Putamen (tissue), 1 donor: ENCODE measurements around the gene TMEM47.
A peak's percentile ranks its signal among the peaks of the same experiment; 100 is the strongest.

Experiments used
- DNase-seq: peaks from one replicate; pipeline ENCODE4 v3.0.0-alpha.2; 2016; ENCODE audit warnings: low spot score

TMEM47 gene

DNA sequence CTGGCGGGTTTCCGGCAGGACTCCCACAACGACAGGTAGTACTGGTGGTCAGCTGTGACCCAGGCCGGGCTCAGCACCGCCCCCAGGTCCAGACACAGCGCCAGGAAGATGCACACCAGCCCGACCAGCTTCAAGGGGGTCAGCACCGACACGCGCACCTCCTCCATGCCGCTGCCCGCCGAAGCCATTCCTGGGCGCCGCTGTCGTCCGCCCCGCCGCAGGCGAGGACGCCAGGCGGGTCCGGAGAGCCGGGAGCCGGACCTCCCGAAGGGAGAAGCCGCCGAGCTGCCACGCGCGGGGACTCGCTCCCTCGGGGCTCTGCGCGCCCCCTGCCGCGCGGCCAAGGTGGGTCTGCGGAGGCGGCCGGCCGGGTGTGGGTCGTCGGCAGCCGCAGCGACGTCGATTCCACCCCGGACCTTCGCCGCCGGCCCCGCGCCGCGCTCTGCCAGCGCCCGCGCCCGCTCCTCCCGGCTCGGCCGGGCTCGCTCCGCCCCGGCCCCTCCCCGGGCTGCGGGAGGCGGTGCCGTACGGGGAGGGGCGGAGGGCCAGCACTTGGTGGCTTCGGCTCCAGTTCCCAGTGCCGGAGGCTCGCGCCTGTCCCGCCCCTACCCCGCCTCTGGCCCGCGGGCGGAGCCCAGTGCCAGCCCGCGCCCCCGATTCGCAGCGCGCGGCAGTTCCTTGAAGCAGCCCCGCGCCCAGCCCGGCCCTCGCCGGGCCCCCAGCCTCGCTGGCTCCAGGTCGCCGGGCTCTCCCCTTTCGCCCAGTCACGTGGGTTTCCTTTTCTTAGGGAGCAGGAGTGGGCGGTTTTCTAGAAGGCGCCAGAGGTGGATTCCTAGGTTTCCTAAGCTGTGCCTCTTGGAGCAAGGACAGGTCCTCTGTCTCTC lies at the start of gene TMEM47:
Gene TMEM47, minus strand, starts transcription at position 444 of the 884 bp plus-strand sequence. Its CDS starts 256 bp downstream, at position 188.
- DNase-seq: peak; percentile 67

- DNase-seq: no peak
Observed at GRCh38 chrX:34687095-34687494, 30.0 kb upstream of the TMEM47 start.

GRCh38 chrX:34659575-34659974 lies 2.5 kb upstream of the TMEM47 start:
- no peak for DNase-seq

- no peak for DNase-seq
Observed at GRCh38 chrX:34658326-34658725, 1.2 kb upstream of the TMEM47 start.

- DNase-seq: no peak
Observed at GRCh38 chrX:34657726-34658070, 613 bp upstream of the TMEM47 start.

GRCh38 chrX:34656467-34656841 lies 631 bp downstream of the TMEM47 start:
- DNase-seq: no peak

DNA sequence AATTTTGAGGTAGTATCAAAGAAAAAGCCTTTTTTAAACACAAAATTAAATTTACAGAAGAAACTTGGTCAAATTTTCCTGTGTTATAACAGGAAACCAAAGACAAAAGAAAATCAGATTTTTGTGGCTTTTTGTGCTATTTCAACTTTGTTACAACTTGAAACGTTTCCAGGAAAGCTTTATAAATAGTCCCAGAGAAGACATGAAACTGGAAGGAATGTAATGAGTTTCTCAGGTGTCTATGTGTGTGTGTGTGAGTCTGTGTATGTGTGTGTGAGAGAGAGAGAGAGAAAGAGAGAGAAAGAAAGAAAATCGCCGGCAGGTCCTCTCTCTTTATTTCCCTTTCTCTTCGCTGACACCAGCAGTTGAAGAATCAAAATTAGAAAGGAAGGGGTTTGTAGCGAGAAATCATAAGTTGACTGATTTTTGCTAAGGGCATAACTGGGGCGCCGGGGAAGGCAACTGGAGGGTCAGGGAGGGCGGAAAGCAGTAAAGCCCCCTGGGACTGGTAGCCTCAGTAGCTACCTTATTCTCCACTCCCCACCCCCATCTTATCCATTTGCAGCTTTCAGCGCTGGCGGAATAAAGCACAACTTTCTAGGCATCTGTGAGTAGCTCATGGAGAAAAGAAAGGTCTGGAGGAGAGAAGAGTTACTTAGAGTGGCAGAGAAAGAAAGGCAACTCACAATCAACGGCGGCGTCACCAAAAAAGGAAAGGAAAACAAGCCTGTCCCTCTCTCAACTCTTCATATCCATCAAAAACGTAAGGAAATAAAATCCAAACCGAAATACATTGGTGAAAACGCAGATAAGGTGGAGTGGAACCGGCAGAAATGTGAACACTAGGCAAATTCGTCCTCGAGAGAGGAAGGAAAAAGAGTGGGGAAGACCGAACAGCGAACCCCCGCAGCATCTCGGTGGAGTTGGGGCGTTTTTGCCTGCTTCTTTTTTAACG lies 1.3 kb downstream of the TMEM47 start:
- no peak for DNase-seq

DNA sequence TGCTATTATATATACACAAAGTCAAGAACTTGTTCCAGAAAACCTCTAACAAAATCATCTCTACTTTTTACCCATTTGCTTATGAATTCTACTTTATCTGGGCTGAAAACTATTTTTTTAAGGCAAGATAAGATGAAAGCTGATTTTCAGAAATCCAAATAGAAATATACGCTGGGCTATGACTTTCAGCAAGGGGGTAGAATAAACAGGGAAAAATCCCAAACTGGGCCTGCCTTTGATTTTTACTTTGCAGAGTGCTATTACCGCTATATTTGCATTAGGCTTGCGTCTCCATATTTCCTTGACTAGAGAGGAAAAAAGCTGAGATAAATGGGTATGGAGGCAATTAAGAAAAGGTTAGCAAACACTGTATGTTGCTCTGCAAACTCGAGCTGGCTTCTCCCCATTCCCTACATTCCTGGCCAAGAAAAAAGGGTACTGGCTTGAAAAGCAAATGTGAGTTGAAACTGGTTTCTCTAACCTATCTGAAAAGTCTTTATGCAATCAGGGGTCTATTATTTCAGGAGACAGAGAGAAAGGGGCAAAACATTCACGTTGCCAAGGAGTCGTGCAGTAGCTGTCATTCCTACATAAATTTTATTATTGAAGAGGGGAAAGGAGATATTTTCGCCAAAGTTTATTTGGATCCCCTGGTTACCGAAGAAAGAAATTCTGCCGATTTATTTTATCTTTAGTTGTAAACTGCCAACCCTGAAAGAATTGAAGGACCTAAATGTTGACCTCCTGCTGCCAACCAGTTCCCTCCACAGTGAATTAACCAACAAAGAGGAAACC lies 2.2 kb downstream of the TMEM47 start:
- no peak for DNase-seq

- DNase-seq: no peak
Observed at GRCh38 chrX:34653811-34654210, 3.3 kb downstream of the TMEM47 start.

GRCh38 chrX:34642849-34643248 lies 14.2 kb downstream of the TMEM47 start:
- no peak for DNase-seq

DNA sequence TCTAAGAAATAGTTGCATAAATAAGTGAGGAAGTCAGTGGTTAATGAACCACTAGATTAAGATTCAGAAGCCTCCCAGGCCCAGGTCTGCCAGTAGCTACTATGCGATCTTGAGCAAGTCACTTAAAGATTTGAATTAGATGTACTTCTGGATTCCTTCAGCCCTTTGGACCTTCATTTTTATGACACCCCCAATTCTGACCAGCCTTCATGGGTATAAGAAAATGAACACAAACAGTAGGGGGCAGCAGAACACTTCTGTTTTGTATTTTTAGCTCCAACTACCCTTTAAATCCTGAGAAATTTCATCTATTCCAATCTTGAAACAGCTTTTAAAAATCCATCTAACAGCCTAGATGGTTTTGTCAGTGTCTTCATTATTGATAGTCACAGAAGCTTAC lies 19.0 kb downstream of the TMEM47 start:
- DNase-seq: no peak

DNA sequence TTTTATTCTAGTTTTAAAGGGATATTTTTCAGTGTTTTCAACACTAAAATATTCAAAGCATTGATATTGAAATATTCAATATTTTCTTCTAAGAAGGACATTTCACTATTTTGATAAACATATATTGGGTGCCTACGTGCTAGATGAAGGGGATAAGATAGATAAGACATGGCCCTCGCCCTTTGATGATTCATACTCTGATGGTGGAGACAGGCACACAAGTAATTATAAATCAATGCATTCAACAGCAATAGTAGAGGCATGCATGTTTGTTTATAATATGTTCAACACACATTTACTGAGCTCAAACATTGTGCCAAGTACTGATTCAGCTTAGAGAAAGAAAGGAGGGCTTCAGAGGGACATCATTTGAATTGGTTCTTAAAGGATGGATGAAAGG lies 22.7 kb downstream of the TMEM47 start:
- DNase-seq: no peak

DNA sequence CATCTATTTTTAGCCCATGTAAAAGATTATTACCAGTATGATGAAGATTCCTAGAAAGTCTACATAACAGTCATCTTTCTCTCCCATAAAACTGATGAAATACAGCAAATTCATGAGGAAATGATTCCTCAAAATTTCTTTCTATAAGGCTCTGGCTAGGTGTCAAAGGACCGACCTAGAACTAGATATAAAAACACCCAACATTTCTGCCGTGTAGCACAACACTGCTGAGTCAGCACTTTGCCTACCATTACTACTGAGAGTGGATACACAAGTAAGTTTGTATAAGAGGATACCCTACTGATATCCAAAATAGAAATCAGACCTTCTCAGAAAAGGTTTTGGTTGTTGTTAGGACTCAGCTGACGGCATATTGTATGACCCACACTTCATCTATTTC lies 24.7 kb downstream of the TMEM47 start:
- DNase-seq: no peak

- DNase-seq: no peak
Observed at GRCh38 chrX:34631479-34632220, 25.4 kb downstream of the TMEM47 start.

DNA sequence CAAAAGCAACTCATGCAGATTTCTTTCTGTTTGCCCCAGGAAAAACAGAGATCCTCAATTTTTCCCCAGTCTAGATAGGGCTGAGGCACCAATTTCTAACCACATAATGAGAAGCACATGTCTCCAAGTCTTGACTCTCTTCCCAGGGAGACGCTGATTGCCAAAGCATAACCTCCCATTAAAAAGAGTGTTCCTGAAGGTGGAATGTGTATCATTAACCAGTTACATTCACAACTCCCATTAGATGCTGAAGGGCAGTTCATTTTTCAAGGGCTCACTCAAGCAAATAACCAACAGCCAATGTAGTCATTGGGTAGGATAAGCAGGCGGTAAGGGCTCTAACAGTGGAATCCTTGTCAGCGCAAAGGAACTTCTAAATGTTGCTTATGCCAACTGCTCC lies 27.5 kb downstream of the TMEM47 start:
- peak; percentile 7 for DNase-seq

DNA sequence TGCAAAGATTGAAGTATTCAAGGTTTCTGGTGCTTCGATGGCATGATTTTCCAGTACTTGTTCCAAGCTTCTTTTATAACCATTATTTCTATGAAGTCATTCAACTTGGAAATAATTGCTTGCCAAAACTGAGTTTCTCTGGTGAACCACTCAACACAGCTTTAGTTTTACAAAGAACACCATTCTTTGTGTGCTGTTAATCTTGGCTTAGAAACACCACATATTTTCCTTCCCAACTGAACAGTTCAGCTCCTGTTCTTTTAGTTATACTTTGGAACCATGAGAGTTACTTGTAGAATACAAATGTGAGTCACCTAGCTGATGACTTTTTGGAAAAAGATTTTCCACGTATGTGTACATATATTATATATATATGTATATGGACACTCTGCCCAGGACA lies 32.7 kb downstream of the TMEM47 start:
- DNase-seq: peak; percentile 10

DNA sequence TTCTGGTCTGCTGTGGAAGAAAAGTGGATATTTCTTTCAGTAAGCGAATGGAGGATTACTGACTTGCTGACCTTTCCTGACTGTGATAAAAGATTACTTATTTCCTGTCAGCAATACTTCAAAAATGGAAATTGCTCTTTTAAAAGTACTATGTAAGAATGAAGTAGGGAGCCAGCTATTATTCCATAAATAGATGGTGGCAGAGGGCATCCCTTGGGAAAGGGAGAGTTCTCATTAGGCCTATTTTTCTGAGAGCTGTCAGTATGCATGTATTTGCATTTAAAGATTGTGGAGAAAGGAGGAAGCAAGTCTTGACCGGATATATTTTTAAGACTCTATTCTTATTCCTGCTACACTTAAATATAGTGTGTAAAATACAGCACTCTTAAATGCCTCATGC lies 37.2 kb downstream of the TMEM47 start:
- DNase-seq: no peak

DNA sequence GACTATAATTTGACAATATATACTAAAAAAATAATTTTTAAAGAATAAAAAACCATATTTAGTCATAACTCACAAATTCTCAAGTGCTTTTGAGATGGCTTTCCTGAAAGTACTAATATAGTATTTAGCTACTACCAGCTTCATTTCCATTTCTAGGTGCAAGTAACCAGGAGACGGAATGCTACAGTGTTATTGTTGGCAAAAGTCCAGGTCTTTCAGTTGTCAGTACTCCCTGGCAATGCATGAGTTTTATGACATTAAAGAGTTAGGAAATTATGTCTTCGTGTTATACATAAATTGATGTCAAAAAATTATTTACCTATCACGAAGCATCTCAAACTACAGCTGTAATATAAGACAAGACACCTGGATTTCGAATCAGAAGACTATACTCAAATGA lies 45.0 kb downstream of the TMEM47 start:
- DNase-seq: no peak

- DNase-seq: no peak
Observed at GRCh38 chrX:34598362-34598761, 58.7 kb downstream of the TMEM47 start.

DNA sequence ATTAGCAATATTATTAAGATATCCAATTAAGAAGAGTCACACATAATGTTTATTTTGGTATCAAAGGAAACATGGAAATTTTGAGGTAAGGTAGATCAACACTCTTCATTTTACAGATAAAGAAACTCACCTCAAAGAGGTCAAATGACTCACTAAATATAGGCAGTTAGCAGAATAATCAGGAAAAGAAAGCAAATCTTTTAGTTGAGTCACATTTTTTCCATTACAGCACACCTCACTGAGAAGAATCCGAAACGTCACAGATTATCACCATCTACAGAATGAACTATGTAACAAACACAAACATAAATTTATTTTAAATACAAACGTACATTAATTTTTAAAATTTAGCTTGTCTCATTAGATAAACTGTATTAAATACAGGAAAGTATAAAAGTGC lies 70.1 kb downstream of the TMEM47 start:
- DNase-seq: no peak

- DNase-seq: no peak
Observed at GRCh38 chrX:34586346-34586911, 70.7 kb downstream of the TMEM47 start.
